GM23338 (cell line): ENCODE measurements around the gene FUT7.

Experiments
- CREB1 ChIP-seq: fragments of 250-450 bp; sonication (Bioruptor Pico); IDR thresholded peaks from 2 replicates; pipeline ENCODE4 v1.5.0; 2020; ENCODE audit warnings: low read depth, mild to moderate bottlenecking, moderate library complexity
- CTCF ChIP-seq, 2 experiments: fragments of 200-600 bp in 1 of 2; sonication (generic) in 1 of 2; conservative IDR thresholded peaks; 2 replicates each; pipeline versions ENCODE4 v1.5.1 to v1.6.1; 2016 to 2017; ENCODE audit warnings: antibody characterized with exemption in 2 of 2, low read depth in 2 of 2, mild to moderate bottlenecking in 2 of 2, moderate library complexity in 1 of 2
- ETS1 ChIP-seq: IDR thresholded peaks from 2 replicates; pipeline ENCODE4 v1.6.1; 2016; ENCODE audit warnings: antibody characterized with exemption
- EZH2 ChIP-seq: fragments of 200-600 bp; sonication (generic); IDR thresholded peaks from one replicate; pipeline ENCODE4 v1.8.0; 2017; ENCODE audit warnings: antibody characterized with exemption, mild to moderate bottlenecking, low read depth; ENCODE audit not compliant: unreplicated experiment
- EZH2phosphoT487 ChIP-seq: fragments of 200-600 bp; sonication (generic); IDR thresholded peaks from one replicate; pipeline ENCODE4 v1.8.1; 2018; ENCODE audit warnings: antibody characterized with exemption; ENCODE audit not compliant: unreplicated experiment
- JUNB ChIP-seq: IDR thresholded peaks from one replicate; pipeline ENCODE4 v1.6.1; 2016; ENCODE audit warnings: antibody characterized with exemption; ENCODE audit not compliant: unreplicated experiment
- NANOG ChIP-seq: IDR thresholded peaks from 2 replicates; pipeline ENCODE4 v1.6.1; 2016; ENCODE audit warnings: antibody characterized with exemption, borderline replicate concordance
- POLR2AphosphoS5 ChIP-seq: IDR thresholded peaks from 2 replicates; pipeline ENCODE4 v1.6.1; 2016; ENCODE audit warnings: antibody characterized with exemption, low read depth
- REST ChIP-seq: IDR thresholded peaks from one replicate; pipeline ENCODE4 v1.6.1; 2018; ENCODE audit warnings: antibody characterized with exemption; ENCODE audit not compliant: unreplicated experiment
- ZNF331 ChIP-seq: fragments of 250-450 bp; sonication (Bioruptor Pico); IDR thresholded peaks from 2 replicates; pipeline ENCODE4 v1.5.0; 2020; ENCODE audit warnings: low read depth, mild to moderate bottlenecking, moderate library complexity

- no peak for TF ChIP-seq CTCF (conservative IDR thresholded peaks at IDR 0.05; ENCODE audit: low read depth in 2 of 2)
- TF ChIP-seq EZH2phosphoT487: no peak
- TF ChIP-seq REST: no peak
- no peak for TF ChIP-seq JUNB
- no peak for TF ChIP-seq CREB1 (CRISPR knock-in tag)
- no peak for TF ChIP-seq EZH2
- no peak for TF ChIP-seq ETS1
- TF ChIP-seq POLR2AphosphoS5: no peak
- TF ChIP-seq ZNF331 (CRISPR knock-in tag): no peak
- TF ChIP-seq NANOG: no peak
Measured at GRCh38 chr9:137034039-137034708, 2.3 kb upstream of the FUT7 start.
